Colonic mucosa (tissue), 4 donors: ENCODE results near the gene GPR4. TPM values are rescaled to one million over a fixed set of nuclear protein-coding genes. Genes with fewer than 3 reads are reported as not detected.
A peak's percentile ranks its signal among the peaks of the same experiment; 100 is the strongest.

ENCODE experiments used
- DNase-seq: peaks from one replicate; pipeline ENCODE4 v3.0.0-alpha.2; 2020
- H3K27ac ChIP-seq: fragments of 200-600 bp; one replicate; pipeline ENCODE4 v1.8.0; 2021
- H3K27me3 ChIP-seq: fragments of 200-600 bp; one replicate; pipeline ENCODE4 v1.8.0; 2021
- H3K36me3 ChIP-seq: fragments of 200-600 bp; one replicate; pipeline ENCODE4 v1.8.0; 2021
- H3K4me1 ChIP-seq: fragments of 200-600 bp; one replicate; pipeline ENCODE4 v1.8.0; 2021; ENCODE audit warnings: mild to moderate bottlenecking
- H3K4me3 ChIP-seq: fragments of 200-600 bp; one replicate; pipeline ENCODE4 v1.8.0; 2021
- H3K9ac ChIP-seq, 2 donors: one replicate each; pipeline ENCODE4 v1.7.0; 2013; ENCODE audit warnings: control low read depth in 2 of 2, low read depth in 2 of 2, low read length in 2 of 2
- H3K9me3 ChIP-seq: fragments of 200-600 bp; one replicate; pipeline ENCODE4 v1.8.0; 2021
- intact Hi-C: fragments of 100-400 bp; cut with DNase I; formaldehyde crosslinking; loops from one replicate; pipeline ENCODE4 v1.14.1; 2022
- total RNA-seq, 2 donors: library from RNA; stranded (reverse); fragmentation: NEBNext Ultra II Directional in 1 of 2; extraction: Animal tissue kit (Norgen Biotek cat#: 25700) in 1 of 2; gene quantifications; one replicate each; pipeline ENCODE4 v1.2.1, GENCODE V29; 2021
- TF ChIP-seq, protein P1 (sequence below): fragments of 200-600 bp; IDR thresholded peaks from one replicate; pipeline ENCODE4 v1.8.0; 2022; ENCODE audit warnings: antibody characterized with exemption, mild to moderate bottlenecking
- donor health status: healthy.
- donor health status: DM: no; HTN: no; CAD: no.
- donor health status: DM: no; HTN: no; CAD: no.

GPR4 gene
- total RNA-seq, 2 donors from 2014 or later = 0.52 to 2.0 TPM

GRCh38 chr19:45638930-45639729, 37.1 kb upstream of the GPR4 start, which contains the start of gene EML2:
Gene EML2, minus strand, starts transcription at chr19:45639397. Its CDS starts 21 bp downstream, at chr19:45639376.
- TF ChIP-seq, protein P1, sequence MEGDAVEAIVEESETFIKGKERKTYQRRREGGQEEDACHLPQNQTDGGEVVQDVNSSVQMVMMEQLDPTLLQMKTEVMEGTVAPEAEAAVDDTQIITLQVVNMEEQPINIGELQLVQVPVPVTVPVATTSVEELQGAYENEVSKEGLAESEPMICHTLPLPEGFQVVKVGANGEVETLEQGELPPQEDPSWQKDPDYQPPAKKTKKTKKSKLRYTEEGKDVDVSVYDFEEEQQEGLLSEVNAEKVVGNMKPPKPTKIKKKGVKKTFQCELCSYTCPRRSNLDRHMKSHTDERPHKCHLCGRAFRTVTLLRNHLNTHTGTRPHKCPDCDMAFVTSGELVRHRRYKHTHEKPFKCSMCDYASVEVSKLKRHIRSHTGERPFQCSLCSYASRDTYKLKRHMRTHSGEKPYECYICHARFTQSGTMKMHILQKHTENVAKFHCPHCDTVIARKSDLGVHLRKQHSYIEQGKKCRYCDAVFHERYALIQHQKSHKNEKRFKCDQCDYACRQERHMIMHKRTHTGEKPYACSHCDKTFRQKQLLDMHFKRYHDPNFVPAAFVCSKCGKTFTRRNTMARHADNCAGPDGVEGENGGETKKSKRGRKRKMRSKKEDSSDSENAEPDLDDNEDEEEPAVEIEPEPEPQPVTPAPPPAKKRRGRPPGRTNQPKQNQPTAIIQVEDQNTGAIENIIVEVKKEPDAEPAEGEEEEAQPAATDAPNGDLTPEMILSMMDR = no peak
- intact Hi-C loops = no loop called here
- H3K27ac ChIP-seq = peak within 1 kb of the TSS; percentile 65
- peak within 1 kb of the TSS; percentile 77 to 96 for H3K9ac ChIP-seq
- peaks cover 13% of the 10 kb centered on the region for H3K4me1 ChIP-seq
- H3K4me3 ChIP-seq = peak within 1 kb of the TSS; percentile 54
- DNase-seq = peak; percentile 78
- H3K36me3 ChIP-seq = no peaks in the 10 kb centered on the region
- H3K9me3 ChIP-seq = no peaks in the 10 kb centered on the region
- H3K27me3 ChIP-seq = peaks cover 8% of the 10 kb centered on the region

GRCh38 chr19:45637890-45638667, 36.1 kb upstream of the GPR4 start:
- TF ChIP-seq, protein P1 = no peak
- peak; percentile 84 for DNase-seq
- Histone ChIP-seq H3K27me3 (no peaks in the 10 kb centered on the region), H3K4me1 (peaks cover 13% of the 10 kb centered on the region), H3K27ac (peak overlapping the region; percentile 65), H3K4me3 (peak overlapping the region; percentile 54), H3K9ac (peak overlapping the region; percentile 77 to 96), H3K36me3 (no peaks in the 10 kb centered on the region), H3K9me3 (no peaks in the 10 kb centered on the region)
- intact Hi-C loops = no loop called here

GRCh38 chr19:45636902-45637301, 34.9 kb upstream of the GPR4 start:
- H3K9ac ChIP-seq = no peak overlapping the region
- intact Hi-C loops = no loop called here
- H3K27me3 ChIP-seq = no peaks in the 10 kb centered on the region
- no peak overlapping the region for H3K4me3 ChIP-seq
- H3K9me3 ChIP-seq = no peaks in the 10 kb centered on the region
- H3K27ac ChIP-seq = no peak overlapping the region
- H3K4me1 ChIP-seq = peaks cover 5% of the 10 kb centered on the region
- no peak for DNase-seq
- H3K36me3 ChIP-seq = no peaks in the 10 kb centered on the region
- TF ChIP-seq, protein P1 = no peak

DNA sequence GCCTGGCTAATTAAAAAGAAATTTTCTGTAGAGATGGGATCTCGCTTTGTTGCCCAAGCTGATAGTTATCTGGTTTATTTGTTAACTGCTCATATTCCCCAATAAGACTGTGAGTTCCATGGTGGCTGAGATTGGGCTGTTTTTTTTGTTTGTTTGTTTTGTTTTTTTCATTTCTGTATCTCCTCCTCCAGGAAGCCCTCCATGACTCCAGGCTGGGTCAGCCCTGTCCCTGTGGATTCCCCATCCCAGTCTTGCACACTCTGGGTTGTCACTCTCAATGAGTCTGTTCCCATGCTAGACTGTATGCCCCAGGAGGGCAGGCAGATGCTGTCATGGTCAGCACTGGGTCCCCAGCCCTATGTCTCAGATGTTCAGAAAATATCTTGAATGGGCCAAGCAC, 34.3 kb upstream of the GPR4 start:
- TF ChIP-seq, protein P1 = no peak
- Histone ChIP-seq H3K27ac (no peak overlapping the region), H3K4me3 (no peak overlapping the region), H3K4me1 (peaks cover 5% of the 10 kb centered on the region), H3K27me3 (no peaks in the 10 kb centered on the region), H3K36me3 (no peaks in the 10 kb centered on the region), H3K9ac (no peak overlapping the region), H3K9me3 (no peaks in the 10 kb centered on the region)
- intact Hi-C loops = no loop called here
- no peak for DNase-seq

DNA sequence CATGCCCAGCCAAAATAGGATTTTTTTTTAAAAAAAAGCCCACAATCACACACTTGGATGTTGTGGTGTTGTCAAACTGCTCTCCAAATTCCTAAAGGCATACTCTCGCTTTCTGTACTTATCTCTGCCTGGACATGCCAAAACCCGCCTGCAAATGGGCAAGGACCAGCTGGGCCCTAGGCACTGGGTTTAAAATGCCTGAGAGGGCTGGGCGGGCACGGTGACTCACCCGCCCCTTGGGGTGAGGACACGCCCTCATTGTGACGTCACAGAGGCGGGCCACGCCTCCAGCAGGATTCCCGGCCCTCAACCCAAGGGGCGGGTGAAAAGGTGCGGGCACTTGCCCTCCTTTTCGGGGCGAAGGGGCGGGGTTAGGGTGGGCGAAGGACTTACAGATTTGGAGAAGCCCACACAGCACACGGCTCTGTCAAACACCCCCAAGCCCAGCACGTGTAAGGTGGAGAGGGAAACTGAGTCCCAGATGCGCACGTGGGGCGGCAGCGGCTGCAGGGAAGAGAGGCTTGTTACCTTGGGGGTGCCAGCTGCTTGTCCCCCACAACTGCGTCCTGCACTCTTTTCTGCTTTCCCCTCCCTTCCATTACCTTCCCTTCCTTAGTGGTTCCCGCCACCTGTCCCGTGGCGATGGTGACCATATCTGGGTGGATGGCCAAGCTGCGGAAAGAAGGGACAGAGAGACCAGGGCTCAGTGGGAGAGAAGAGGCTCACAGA, 30.6 kb upstream of the GPR4 start:
- no peak overlapping the region for H3K4me3 ChIP-seq
- no peak overlapping the region for H3K9ac ChIP-seq
- H3K9me3 ChIP-seq = no peaks in the 10 kb centered on the region
- TF ChIP-seq, protein P1 = no peak
- H3K27ac ChIP-seq = no peak overlapping the region
- H3K36me3 ChIP-seq = no peaks in the 10 kb centered on the region
- H3K4me1 ChIP-seq = no peaks in the 10 kb centered on the region
- no peaks in the 10 kb centered on the region for H3K27me3 ChIP-seq
- peak; percentile 80 for DNase-seq
- intact Hi-C loops = no loop called here
